Mucosa of descending colon (tissue), 3 donors: Measurements from ENCODE around the gene ING1. TPM values are rescaled to one million over a fixed set of nuclear protein-coding genes. Genes with fewer than 3 reads are reported as not detected.

ENCODE experiments used
- ATAC-seq: fragments of 200-7000 bp; cut with Tn5 transposase; one replicate; pipeline ENCODE4 v1.9.1; 2020; ENCODE audit warnings: mild to moderate bottlenecking, moderate library complexity
- DNase-seq, 3 donors: peaks; one replicate each; pipeline ENCODE4 v3.0.0-alpha.2; 2020
- H3K36me3 ChIP-seq: fragments of 200-600 bp; one replicate; pipeline ENCODE4 v1.8.0; 2021; ENCODE audit warnings: low read depth, mild to moderate bottlenecking
- H3K4me1 ChIP-seq: fragments of 200-600 bp; one replicate; pipeline ENCODE4 v1.8.0; 2021; ENCODE audit warnings: low read depth, mild to moderate bottlenecking
- H3K4me3 ChIP-seq: fragments of 200-600 bp; one replicate; pipeline ENCODE4 v1.8.0; 2021; ENCODE audit warnings: mild to moderate bottlenecking
- H3K9me3 ChIP-seq: fragments of 200-600 bp; one replicate; pipeline ENCODE4 v1.8.0; 2021; ENCODE audit warnings: mild to moderate bottlenecking
- intact Hi-C, 2 donors: fragments of 100-400 bp; cut with DNase I in 1 of 2; cut with micrococcal nuclease in 1 of 2; formaldehyde crosslinking; loops; one replicate each; pipeline versions ENCODE4 v1.11.0 to v1.11.1; 2022; cut with DNase I, micrococcal nuclease
- long read RNA-seq, 2 donors: library from polyadenylated mRNA; unstranded; transcript quantifications; one replicate each; pipeline ENCODE4 v2.0.0, GENCODE V29; 2019 to 2021
- total RNA-seq, 3 donors: library from RNA; stranded (reverse); fragmentation: NEBNext Ultra II Directional in 2 of 3; extraction: Animal tissue kit (Norgen Biotek cat#: 25700) in 2 of 3; gene quantifications; one replicate each; pipeline versions ENCODE4 v1.2.1 to v1.2.4, GENCODE V29; 2021 to 2023
- TF ChIP-seq, protein P1 (sequence below): fragments of 200-600 bp; IDR thresholded peaks from one replicate; pipeline ENCODE4 v1.8.0; 2022; ENCODE audit warnings: antibody characterized with exemption, mild to moderate bottlenecking
- donor health status: DM: no; HTN: no; CAD: no; lungs with moderate emphysema.
- donor health status: DM: no; HTN: no; CAD: no.
- donor health status: DM: no; HTN: yes; CAD: no.

Gene ING1, protein sequence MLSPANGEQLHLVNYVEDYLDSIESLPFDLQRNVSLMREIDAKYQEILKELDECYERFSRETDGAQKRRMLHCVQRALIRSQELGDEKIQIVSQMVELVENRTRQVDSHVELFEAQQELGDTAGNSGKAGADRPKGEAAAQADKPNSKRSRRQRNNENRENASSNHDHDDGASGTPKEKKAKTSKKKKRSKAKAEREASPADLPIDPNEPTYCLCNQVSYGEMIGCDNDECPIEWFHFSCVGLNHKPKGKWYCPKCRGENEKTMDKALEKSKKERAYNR
- total RNA-seq: 10 to 100 TPM; 11.8 to 18.0 (median 13.8) TPM
- long read RNA-seq, donor 1, full-length matches to known transcripts: 40 of 44 reads
- long read RNA-seq, donor 1, partial matches to known transcripts: 0 of 44 reads
- long read RNA-seq, donor 1, other reads (novel, unspliced or antisense): 4 of 44 reads
- long read RNA-seq, donor 2, full-length matches to known transcripts: 5 of 7 reads
- long read RNA-seq, donor 2, partial matches to known transcripts: 0 of 7 reads
- long read RNA-seq, donor 2, other reads (novel, unspliced or antisense): 2 of 7 reads

GRCh38 chr13:110713642-110713952, at the start of gene ING1:
Gene ING1 (plus strand): TSS chr13:110713700. CDS start chr13:110714150, 450 bp downstream.
- H3K4me3 ChIP-seq: peak within 1 kb of the TSS; percentile 58
- no peak for DNase-seq
- TF ChIP-seq, protein P1, sequence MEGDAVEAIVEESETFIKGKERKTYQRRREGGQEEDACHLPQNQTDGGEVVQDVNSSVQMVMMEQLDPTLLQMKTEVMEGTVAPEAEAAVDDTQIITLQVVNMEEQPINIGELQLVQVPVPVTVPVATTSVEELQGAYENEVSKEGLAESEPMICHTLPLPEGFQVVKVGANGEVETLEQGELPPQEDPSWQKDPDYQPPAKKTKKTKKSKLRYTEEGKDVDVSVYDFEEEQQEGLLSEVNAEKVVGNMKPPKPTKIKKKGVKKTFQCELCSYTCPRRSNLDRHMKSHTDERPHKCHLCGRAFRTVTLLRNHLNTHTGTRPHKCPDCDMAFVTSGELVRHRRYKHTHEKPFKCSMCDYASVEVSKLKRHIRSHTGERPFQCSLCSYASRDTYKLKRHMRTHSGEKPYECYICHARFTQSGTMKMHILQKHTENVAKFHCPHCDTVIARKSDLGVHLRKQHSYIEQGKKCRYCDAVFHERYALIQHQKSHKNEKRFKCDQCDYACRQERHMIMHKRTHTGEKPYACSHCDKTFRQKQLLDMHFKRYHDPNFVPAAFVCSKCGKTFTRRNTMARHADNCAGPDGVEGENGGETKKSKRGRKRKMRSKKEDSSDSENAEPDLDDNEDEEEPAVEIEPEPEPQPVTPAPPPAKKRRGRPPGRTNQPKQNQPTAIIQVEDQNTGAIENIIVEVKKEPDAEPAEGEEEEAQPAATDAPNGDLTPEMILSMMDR: no peak
- H3K36me3 ChIP-seq: peaks cover 6% of the 10 kb centered on the region
- H3K4me1 ChIP-seq: peaks cover 10% of the 10 kb centered on the region
- intact Hi-C loops: loop anchor here in 1 of 2 donors (10.0 kb wide), 1 partner anchor 201 kb away; the partner anchor contains the start of gene ANKRD10
- H3K9me3 ChIP-seq: no peaks in the 10 kb centered on the region
- no peak for ATAC-seq

DNA sequence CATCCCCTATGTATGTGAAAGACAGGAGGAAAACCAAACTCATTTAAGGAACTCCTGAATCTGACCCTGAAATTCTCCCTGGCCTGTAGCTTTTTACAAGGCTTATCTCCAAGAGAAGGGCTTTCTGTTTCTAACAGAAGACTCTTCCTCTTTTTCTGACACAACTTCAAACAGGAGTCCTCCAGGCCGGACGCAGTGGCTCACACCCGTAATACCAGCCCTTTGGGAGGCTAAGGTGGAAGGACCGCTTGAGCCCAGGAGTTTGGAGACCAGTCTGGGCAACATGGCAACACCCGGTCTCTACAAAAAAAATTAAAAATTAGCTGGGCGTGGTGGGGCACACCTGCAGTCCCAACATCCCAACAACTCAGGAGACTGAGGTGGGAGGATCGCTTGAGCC, 49.5 kb upstream of the ING1 start:
- H3K36me3 ChIP-seq: peaks cover 3% of the 10 kb centered on the region
- DNase-seq (no peak), ATAC-seq (no peak)
- no peak overlapping the region for H3K4me3 ChIP-seq
- H3K9me3 ChIP-seq: peaks cover 7% of the 10 kb centered on the region
- TF ChIP-seq, protein P1: no peak
- no peaks in the 10 kb centered on the region for H3K4me1 ChIP-seq
- intact Hi-C loops: no loop called here

DNA sequence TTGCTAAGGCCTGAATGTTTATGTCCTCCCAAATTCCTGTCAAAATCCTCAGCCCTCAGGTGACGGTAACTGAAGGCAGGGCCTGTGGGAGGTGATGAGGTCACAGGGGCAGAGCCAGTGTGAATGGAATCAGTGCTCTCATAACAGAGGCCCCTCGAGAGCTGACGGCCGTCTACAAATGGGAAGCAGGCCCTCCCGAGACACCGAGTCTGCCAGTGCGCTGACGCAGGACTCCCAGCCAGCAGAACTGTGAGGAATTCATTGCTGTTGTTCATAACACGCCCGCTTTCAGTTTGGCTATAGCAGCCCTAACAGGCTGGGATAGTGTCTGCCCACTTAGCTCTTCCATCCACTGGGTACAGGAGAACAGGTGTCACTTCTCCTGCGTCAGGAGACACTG, 48.8 kb upstream of the ING1 start:
- H3K4me1 ChIP-seq: no peaks in the 10 kb centered on the region
- DNase-seq (no peak), ATAC-seq (no peak)
- intact Hi-C loops: no loop called here
- H3K4me3 ChIP-seq: no peak overlapping the region
- H3K9me3 ChIP-seq: peaks cover 7% of the 10 kb centered on the region
- H3K36me3 ChIP-seq: peaks cover 9% of the 10 kb centered on the region
- TF ChIP-seq, protein P1: no peak

DNA sequence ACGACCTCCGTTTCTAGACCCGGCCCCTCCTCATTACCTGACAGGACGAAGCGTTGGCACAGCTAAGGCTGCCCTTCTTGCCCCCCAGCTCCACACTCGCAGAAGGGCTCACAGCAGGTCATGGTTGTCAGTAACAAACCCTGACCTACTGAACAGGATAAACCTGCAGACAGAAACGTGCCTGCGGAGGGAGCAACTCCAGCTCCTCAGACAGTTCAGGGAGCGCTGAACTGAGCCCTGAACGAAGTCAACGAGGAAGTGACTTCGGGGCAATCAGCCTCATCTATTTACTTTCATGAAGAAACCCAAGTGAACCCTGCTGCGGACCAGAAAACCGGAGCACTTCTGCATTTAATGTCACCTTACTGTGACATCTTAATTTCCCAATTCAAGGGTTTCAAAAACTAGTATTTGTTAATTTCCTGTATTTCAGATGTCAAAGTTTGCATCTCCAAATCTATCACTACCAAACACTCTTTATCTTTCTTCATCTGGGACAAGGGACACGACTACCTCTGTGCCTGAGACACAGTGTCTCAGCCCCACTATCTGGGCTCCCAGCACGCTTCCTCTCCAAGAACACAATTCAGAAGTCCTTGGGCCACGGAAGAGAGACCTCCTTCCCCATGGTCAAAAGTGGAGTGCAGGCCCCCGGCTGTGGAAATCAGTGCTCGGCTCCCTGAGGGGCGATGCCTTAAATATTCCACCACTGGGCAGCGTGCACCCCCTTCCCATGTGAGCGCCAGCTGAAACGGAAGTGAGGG, 47.8 kb upstream of the ING1 start:
- ATAC-seq: peak; percentile 58
- peaks cover 3% of the 10 kb centered on the region for H3K9me3 ChIP-seq
- TF ChIP-seq, protein P1: no peak
- no peak for DNase-seq
- H3K4me3 ChIP-seq: no peak overlapping the region
- intact Hi-C loops: no loop called here
- peaks cover 9% of the 10 kb centered on the region for H3K36me3 ChIP-seq
- H3K4me1 ChIP-seq: no peaks in the 10 kb centered on the region

GRCh38 chr13:110666255-110666533, 47.3 kb upstream of the ING1 start:
- peaks cover under 1% of the 10 kb centered on the region for H3K9me3 ChIP-seq
- intact Hi-C loops: no loop called here
- H3K4me1 ChIP-seq: no peaks in the 10 kb centered on the region
- H3K4me3 ChIP-seq: no peak overlapping the region
- TF ChIP-seq, protein P1: no peak
- ATAC-seq (no peak), DNase-seq (no peak)
- H3K36me3 ChIP-seq: peaks cover 9% of the 10 kb centered on the region
